Cardiac muscle cell (in vitro differentiated cells and primary cell): ENCODE measurements around the gene CDC42SE2. TPM values are rescaled to one million over a fixed set of nuclear protein-coding genes. Genes with fewer than 3 reads are reported as not detected.

ENCODE experiments used
- DNase-seq, 2 donors: peaks; one replicate each; pipeline versions ENCODE4 v3.0.0 to v3.0.0-alpha.2; 2010 to 2017; ENCODE audit warnings: low read depth in 1 of 2, low spot score in 1 of 2
- H3K27ac ChIP-seq: fragments of 200-600 bp; sonication (generic); 2 replicates; pipeline ENCODE4 v1.5.1; 2016
- H3K27me3 ChIP-seq: fragments of 200-600 bp; sonication (generic); 2 replicates; pipeline ENCODE4 v1.6.0; 2016; ENCODE audit warnings: control low read depth
- H3K36me3 ChIP-seq: fragments of 200-600 bp; sonication (generic); 2 replicates; pipeline ENCODE4 v1.5.1; 2016; ENCODE audit warnings: control low read depth
- H3K4me1 ChIP-seq: fragments of 200-600 bp; sonication (generic); 2 replicates; pipeline ENCODE4 v1.8.1; 2017; ENCODE audit warnings: low read depth, mild to moderate bottlenecking, mixed run types
- H3K4me3 ChIP-seq: fragments of 200-600 bp; sonication (generic); 2 replicates; pipeline ENCODE4 v1.5.1; 2016; ENCODE audit warnings: mild to moderate bottlenecking
- H3K9me3 ChIP-seq: fragments of 200-600 bp; sonication (generic); 2 replicates; pipeline ENCODE4 v1.5.1; 2017; ENCODE audit warnings: low read depth, mild to moderate bottlenecking, control low read depth
- CTCF ChIP-seq: IDR thresholded peaks from 2 replicates; pipeline ENCODE4 v1.5.1; 2012; ENCODE audit warnings: low read depth, mild to moderate bottlenecking, low read length
- polyA plus RNA-seq: library from polyadenylated mRNA; unstranded; fragments of >200 nt; fragmentation: Nextera tagmentation; extraction: Ambion mirVana; gene quantifications from 2 replicates; pipeline ENCODE4 v1.2.1, GENCODE V29; 2016
- total RNA-seq: library from RNA; depleted of rRNA; stranded (reverse); fragments of >200 nt; gene quantifications from 2 replicates; pipeline ENCODE4 v1.2.3, GENCODE V29; 2016

CDC42SE2 gene
- total and polyA plus RNA-seq, 2 experiments from 2014 or later: 15.2 to 24.1 TPM

GRCh38 chr5:131225282-131225974 is 38.4 kb upstream of the CDC42SE2 start:
- Histone ChIP-seq H3K27me3 (no peaks in the 10 kb centered on the region), H3K4me1 (peaks cover 11% of the 10 kb centered on the region), H3K27ac (no peak overlapping the region), H3K4me3 (no peak overlapping the region), H3K9me3 (no peaks in the 10 kb centered on the region), H3K36me3 (no peaks in the 10 kb centered on the region)
- no peak for TF ChIP-seq CTCF
- no peak for DNase-seq

GRCh38 chr5:131226899-131227298 is 37.0 kb upstream of the CDC42SE2 start:
- Histone ChIP-seq H3K4me1 (peaks cover 11% of the 10 kb centered on the region), H3K27me3 (no peaks in the 10 kb centered on the region), H3K9me3 (no peaks in the 10 kb centered on the region), H3K27ac (no peak overlapping the region), H3K4me3 (no peak overlapping the region), H3K36me3 (no peaks in the 10 kb centered on the region)
- no peak for TF ChIP-seq CTCF
- no peak for DNase-seq

GRCh38 chr5:131228646-131229045 is 35.2 kb upstream of the CDC42SE2 start:
- no peak overlapping the region for H3K4me3 ChIP-seq
- H3K36me3 ChIP-seq: no peaks in the 10 kb centered on the region
- H3K27me3 ChIP-seq: no peaks in the 10 kb centered on the region
- no peak for TF ChIP-seq CTCF
- no peaks in the 10 kb centered on the region for H3K9me3 ChIP-seq
- no peak for DNase-seq
- H3K27ac ChIP-seq: no peak overlapping the region
- H3K4me1 ChIP-seq: no peaks in the 10 kb centered on the region

- no peaks in the 10 kb centered on the region for H3K4me1 ChIP-seq
- DNase-seq: no peak
- H3K27ac ChIP-seq: no peak overlapping the region
- H3K36me3 ChIP-seq: no peaks in the 10 kb centered on the region
- H3K9me3 ChIP-seq: no peaks in the 10 kb centered on the region
- no peaks in the 10 kb centered on the region for H3K27me3 ChIP-seq
- no peak overlapping the region for H3K4me3 ChIP-seq
- no peak for TF ChIP-seq CTCF
These were observed 34.2 kb upstream of the CDC42SE2 start for GRCh38 chr5:131229623-131230022.

- no peaks in the 10 kb centered on the region for H3K27me3 ChIP-seq
- DNase-seq: no peak
- H3K4me3 ChIP-seq: no peak overlapping the region
- H3K27ac ChIP-seq: no peak overlapping the region
- H3K4me1 ChIP-seq: no peaks in the 10 kb centered on the region
- TF ChIP-seq CTCF: no peak
- no peaks in the 10 kb centered on the region for H3K36me3 ChIP-seq
- no peaks in the 10 kb centered on the region for H3K9me3 ChIP-seq
These were observed 33.4 kb upstream of the CDC42SE2 start for GRCh38 chr5:131230406-131230805.
